Measurements from ENCODE around the gene ZNF761. TPM values are rescaled to one million over a fixed set of nuclear protein-coding genes. Genes with fewer than 3 reads are reported as not detected.
A peak's percentile ranks its signal among the peaks of the same experiment; 100 is the strongest.
"Not testable (repeated sequence)": the region's sequence is repeated elsewhere in the genome, so short reads cannot be mapped to it uniquely, and the experiment has no call there.

The ZNF761 gene
- total RNA-seq, 4 donors from 2014 or later, result 11.8 to 15.2 (median 12.6) TPM

DNA sequence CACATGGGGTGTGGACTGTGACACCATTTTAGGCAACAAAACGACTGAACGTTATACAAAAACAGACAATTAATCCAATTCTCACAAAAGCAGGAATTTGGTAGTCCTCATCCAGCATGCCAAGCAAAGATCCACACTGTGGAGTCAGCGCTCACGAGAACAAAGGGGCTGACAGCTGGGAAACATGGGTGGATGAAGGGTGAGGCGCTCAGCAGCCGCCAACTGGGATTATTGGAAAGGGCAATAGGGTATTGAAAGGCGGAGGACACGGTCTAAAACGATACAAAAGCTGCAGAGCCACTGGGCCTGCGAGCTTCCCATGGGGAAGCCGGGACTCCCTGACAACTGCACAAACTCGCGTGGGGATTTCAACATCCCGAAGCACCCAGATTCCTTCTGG, 31.1 kb downstream of the ZNF761 start:
- Histone ChIP-seq H3K4me3 (replicated peaks in 1 of 3) (no peak overlapping the region), H3K4me1 (peaks cover 6 to 7% of the 10 kb centered on the region in 2 donors), H3K36me3 (no peaks in the 10 kb centered on the region), H3K27me3 (no peaks in the 10 kb centered on the region), H3K9me3 (no peaks in the 10 kb centered on the region), H3K27ac (no peak overlapping the region)
- 43 to 63% methylated on average over 14 of the region's 14 CpGs for WGBS, 2 donors
- intact Hi-C loops (cut with DNase I), result no loop called here
- no peak for DNase-seq
- no peak for TF ChIP-seq POLR2A (IDR thresholded peaks at IDR 0.05)
- TF ChIP-seq, protein P1, sequence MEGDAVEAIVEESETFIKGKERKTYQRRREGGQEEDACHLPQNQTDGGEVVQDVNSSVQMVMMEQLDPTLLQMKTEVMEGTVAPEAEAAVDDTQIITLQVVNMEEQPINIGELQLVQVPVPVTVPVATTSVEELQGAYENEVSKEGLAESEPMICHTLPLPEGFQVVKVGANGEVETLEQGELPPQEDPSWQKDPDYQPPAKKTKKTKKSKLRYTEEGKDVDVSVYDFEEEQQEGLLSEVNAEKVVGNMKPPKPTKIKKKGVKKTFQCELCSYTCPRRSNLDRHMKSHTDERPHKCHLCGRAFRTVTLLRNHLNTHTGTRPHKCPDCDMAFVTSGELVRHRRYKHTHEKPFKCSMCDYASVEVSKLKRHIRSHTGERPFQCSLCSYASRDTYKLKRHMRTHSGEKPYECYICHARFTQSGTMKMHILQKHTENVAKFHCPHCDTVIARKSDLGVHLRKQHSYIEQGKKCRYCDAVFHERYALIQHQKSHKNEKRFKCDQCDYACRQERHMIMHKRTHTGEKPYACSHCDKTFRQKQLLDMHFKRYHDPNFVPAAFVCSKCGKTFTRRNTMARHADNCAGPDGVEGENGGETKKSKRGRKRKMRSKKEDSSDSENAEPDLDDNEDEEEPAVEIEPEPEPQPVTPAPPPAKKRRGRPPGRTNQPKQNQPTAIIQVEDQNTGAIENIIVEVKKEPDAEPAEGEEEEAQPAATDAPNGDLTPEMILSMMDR (IDR thresholded peaks at IDR 0.05), result no peak

DNA sequence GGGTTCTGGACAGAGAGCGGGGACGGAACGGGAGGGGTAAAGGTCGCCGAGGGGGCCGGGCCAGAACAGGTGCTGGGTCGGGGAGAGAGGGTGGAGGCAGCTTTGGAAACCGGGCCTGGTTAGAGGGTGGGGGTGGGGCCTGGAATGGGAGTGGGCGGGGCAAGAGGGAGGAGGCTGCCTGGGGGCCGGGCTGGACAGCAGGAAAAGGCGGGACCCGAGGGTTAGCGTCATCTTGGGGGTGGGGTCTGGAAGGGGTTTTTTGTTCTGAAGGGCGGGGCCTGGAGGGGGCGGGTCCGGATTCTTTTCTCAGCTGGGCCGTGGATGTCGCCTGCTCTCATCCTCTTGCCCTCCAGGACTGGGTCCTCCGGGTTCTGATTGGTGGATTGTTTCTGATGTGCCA, 31.5 kb downstream of the ZNF761 start:
- intact Hi-C loops (cut with DNase I), result no loop called here
- Histone ChIP-seq H3K27ac (no peak overlapping the region), H3K4me3 (replicated peaks in 1 of 3) (no peak overlapping the region), H3K4me1 (peaks cover 7% of the 10 kb centered on the region in 2 donors), H3K36me3 (no peaks in the 10 kb centered on the region), H3K27me3 (no peaks in the 10 kb centered on the region), H3K9me3 (no peaks in the 10 kb centered on the region)
- TF ChIP-seq POLR2A (IDR thresholded peaks at IDR 0.05), result no peak
- TF ChIP-seq, protein P1 (IDR thresholded peaks at IDR 0.05), result no peak
- WGBS, 2 donors, result 13% methylated on average over 8 to 19 of the region's 19 CpGs
- DNase-seq, result peak; percentile 33 to 48

DNA sequence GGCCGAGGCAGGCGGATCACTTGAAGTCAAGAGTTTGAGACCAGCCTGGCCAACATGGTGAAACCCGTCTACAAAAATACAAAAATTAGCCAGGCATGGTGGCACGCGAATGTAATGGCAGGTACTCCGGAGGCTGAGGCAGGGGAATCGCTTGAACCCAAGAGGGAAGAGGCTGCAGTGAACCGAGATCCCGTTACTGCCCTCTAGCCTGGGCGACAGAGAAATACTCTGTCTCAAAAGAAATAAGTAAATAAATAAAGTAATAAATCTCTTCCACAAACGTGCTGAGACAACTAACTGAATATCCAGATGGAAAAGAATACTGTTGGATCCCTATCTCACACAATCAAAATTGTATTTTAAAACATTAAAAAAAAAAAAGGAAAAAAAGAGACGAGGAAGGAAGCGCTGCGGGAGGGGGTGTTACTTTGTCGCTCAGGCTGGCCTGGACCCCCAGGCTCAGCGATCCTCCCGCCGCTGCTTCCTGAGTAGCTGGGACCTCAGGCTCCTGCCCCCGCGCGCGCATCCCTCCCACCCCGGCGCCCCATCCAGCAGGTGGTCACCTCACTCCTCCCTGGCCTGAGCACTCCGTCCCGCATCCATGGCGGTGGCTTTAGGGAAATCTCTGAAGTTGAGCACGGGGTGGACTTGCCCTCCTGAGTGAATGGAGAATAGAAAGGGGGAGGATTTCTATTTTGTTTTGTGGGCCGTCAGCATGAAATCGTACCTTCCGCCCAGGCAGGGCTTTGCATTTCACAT, 35.1 kb downstream of the ZNF761 start:
- no peak for TF ChIP-seq POLR2A (IDR thresholded peaks at IDR 0.05)
- TF ChIP-seq, protein P1 (IDR thresholded peaks at IDR 0.05), result no peak
- Histone ChIP-seq H3K9me3 (no peaks in the 10 kb centered on the region), H3K4me1 (peaks cover 7 to 13% of the 10 kb centered on the region in 2 donors), H3K36me3 (no peaks in the 10 kb centered on the region), H3K27me3 (no peaks in the 10 kb centered on the region), H3K4me3 (replicated peaks in 1 of 3) (peak overlapping the region in 2 of 3 donors; percentile 30 to 64), H3K27ac (no peak overlapping the region)
- intact Hi-C loops (cut with DNase I), result no loop called here
- 6% methylated on average over 29 to 30 of the region's 31 CpGs for WGBS, 2 donors
- no peak for DNase-seq

DNA sequence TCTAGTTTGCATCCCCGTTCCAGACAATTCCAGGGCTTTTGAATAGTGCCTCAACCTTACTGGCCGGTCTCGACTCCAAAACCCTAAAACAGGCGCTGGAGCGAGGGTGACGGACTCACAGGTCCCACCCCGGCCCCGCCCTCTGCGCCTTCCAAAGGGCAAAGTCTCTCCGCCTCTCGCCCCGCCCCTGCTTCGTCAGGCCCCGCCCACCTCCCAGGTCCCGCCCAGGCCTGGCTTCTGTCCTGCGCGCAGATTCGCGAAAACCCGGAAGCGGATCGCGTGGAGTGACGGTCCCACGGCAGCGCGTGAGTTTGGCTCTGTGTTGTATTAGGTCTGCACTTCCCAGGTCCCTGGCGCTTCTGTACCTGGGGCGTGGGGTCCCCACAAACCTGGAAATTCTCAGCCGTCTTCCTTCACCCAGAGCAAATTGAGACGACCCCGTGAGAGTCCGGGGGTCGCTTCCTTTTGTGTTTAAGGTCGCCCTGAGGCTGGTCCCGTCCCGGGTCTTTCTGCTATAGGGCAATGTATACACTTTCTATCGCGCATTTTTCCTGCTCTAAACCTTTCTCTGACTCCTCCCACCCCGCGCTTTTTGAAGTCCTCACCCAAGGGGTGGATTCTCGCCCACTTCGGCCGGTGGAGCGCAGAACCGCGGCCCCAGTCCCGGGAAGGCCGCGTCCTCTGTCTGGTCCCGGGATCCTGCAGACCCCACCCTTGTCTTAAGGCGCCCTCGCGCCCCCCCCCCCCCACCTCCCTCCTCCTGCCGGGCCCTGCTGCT, 35.9 kb downstream of the ZNF761 start, which contains the start of gene ZNF813:
Gene ZNF813, plus strand, starts transcription at position 249 of the 778 bp plus-strand sequence. CDS start 16,090 bp downstream, outside the sequence.
- Histone ChIP-seq H3K4me1 (peaks cover 7 to 13% of the 10 kb centered on the region in 2 donors), H3K27ac (peak within 1 kb of the TSS in 2 of 3 donors; percentile 4 to 21), H3K4me3 (replicated peaks in 1 of 3) (peak within 1 kb of the TSS in 2 of 3 donors; percentile 35 to 64), H3K9me3 (no peaks in the 10 kb centered on the region), H3K27me3 (no peaks in the 10 kb centered on the region), H3K36me3 (no peaks in the 10 kb centered on the region)
- peak; percentile 95 to 96 for DNase-seq
- 0 to 1% methylated on average over 16 to 26 of the region's 55 CpGs for WGBS, 2 donors
- intact Hi-C loops (cut with DNase I), result no loop called here
- peak in 1 of 2 donors; percentile 53 for TF ChIP-seq POLR2A (IDR thresholded peaks at IDR 0.05)
- TF ChIP-seq, protein P1 (IDR thresholded peaks at IDR 0.05), result no peak

DNA sequence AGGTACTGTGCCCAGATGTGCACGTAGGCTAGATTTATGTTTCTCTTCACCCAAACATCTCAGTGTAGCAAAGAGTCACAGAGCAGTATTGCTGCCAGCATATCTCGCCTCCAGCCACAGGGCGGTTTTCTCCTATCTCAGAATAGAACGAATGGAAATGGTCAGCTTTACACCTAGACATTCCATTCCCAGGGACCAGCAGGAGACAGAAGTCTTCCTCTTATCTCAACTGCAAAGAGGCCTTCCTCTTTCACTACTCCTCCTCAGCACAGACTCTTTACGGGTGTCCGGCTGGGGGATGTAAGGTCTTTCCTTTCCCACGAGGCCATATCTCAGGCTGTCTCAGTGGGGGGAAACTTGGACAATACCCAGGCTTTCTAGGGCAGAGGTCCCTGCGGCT, 36.8 kb downstream of the ZNF761 start:
- DNase-seq; H3K9me3 ChIP-seq; H3K27ac ChIP-seq; H3K27me3 ChIP-seq; H3K4me3 ChIP-seq (replicated peaks in 1 of 3); H3K36me3 ChIP-seq; intact Hi-C loops (cut with DNase I): not testable (repeated sequence)
- WGBS, 2 donors, result 38 to 51% methylated on average over 7 to 8 of the region's 8 CpGs
- H3K4me1 ChIP-seq, result peaks cover 7 to 13% of the 10 kb centered on the region in 2 donors

Data from thyroid gland (tissue), 4 donors.